SU-DHL-6 (cell line): ENCODE measurements around the gene TMEM143.
"Not testable (repeated sequence)": the region's sequence is repeated elsewhere in the genome, so short reads cannot be mapped to it uniquely, and the experiment has no call there.

Experiments
- H2AFZ ChIP-seq: fragments of 200-600 bp; sonication (generic); 2 replicates; pipeline ENCODE4 v1.6.1; 2014; ENCODE audit warnings: low read depth, mild to moderate bottlenecking, moderate library complexity, mixed read lengths, antibody characterized with exemption, low read length; ENCODE audit not compliant: severe bottlenecking
- H3F3A ChIP-seq: fragments of 200-600 bp; shearing (Covaris generic); 2 replicates; pipeline ENCODE4 v1.6.0; 2016; ENCODE audit warnings: antibody characterized with exemption, mild to moderate bottlenecking; ENCODE audit not compliant: insufficient read depth
- H3K27ac ChIP-seq: fragments of 200-600 bp; sonication (generic); 2 replicates; pipeline ENCODE4 v1.5.1; 2016; ENCODE audit warnings: low read depth, mild to moderate bottlenecking, low read length, moderate library complexity, mixed read lengths
- H3K27me3 ChIP-seq: fragments of 200-600 bp; sonication (generic), shearing (Covaris generic); 2 replicates; pipeline ENCODE4 v1.6.0; 2014; ENCODE audit warnings: mild to moderate bottlenecking, low read length
- H3K36me3 ChIP-seq: fragments of 200-600 bp; sonication (generic); 2 replicates; pipeline ENCODE4 v1.6.1; 2014; ENCODE audit warnings: mild to moderate bottlenecking, low read length, mixed read lengths
- H3K4me2 ChIP-seq: fragments of 300-600, 200-600 bp; shearing (Covaris generic), sonication (generic); 2 replicates; pipeline ENCODE4 v1.6.0; 2014; ENCODE audit warnings: low read length, low read depth, mild to moderate bottlenecking; ENCODE audit not compliant: poor library complexity, severe bottlenecking
- H3K4me3 ChIP-seq: fragments of 200-600 bp; sonication (generic); 2 replicates; pipeline ENCODE4 v1.5.1; 2014; ENCODE audit warnings: antibody characterized with exemption, low read length, mild to moderate bottlenecking, mixed read lengths; ENCODE audit not compliant: insufficient read depth, poor library complexity, severe bottlenecking
- H3K79me2 ChIP-seq: fragments of 200-600 bp; sonication (generic); 2 replicates; pipeline ENCODE4 v1.6.1; 2014; ENCODE audit warnings: mild to moderate bottlenecking, low read length, moderate library complexity; ENCODE audit not compliant: insufficient read depth
- H3K9ac ChIP-seq: fragments of 200-600 bp; sonication (generic); 2 replicates; pipeline ENCODE4 v1.7.0; 2014; ENCODE audit warnings: mild to moderate bottlenecking, low read length
- H3K9me2 ChIP-seq: fragments of 200-600 bp; sonication (generic); replicated peaks from 2 replicates; pipeline ENCODE4 v1.6.1; 2014; ENCODE audit warnings: low read length; ENCODE audit not compliant: insufficient read depth
- H3K9me3 ChIP-seq: fragments of 200-600 bp; sonication (generic); 2 replicates; pipeline ENCODE4 v1.6.1; 2014; ENCODE audit warnings: low read length, mixed read lengths; ENCODE audit not compliant: insufficient read depth
- H4K20me1 ChIP-seq: fragments of 200-600 bp; sonication (generic); 2 replicates; pipeline ENCODE4 v1.6.1; 2014; ENCODE audit warnings: low read depth, mild to moderate bottlenecking, antibody characterized with exemption, low read length, moderate library complexity, mixed read lengths
- CTCF ChIP-seq: fragments of 200-600 bp; sonication (generic); IDR thresholded peaks from one replicate; pipeline ENCODE4 v1.5.1; 2017; ENCODE audit warnings: antibody characterized with exemption, mild to moderate bottlenecking, low read length, moderate library complexity; ENCODE audit not compliant: insufficient read depth, poor library complexity, severe bottlenecking
- EZH2phosphoT487 ChIP-seq: fragments of 200-600 bp; sonication (generic), shearing (Covaris generic); conservative IDR thresholded peaks from 2 replicates; pipeline ENCODE4 v1.6.1; 2018; ENCODE audit warnings: mild to moderate bottlenecking, antibody characterized with exemption, low read length, moderate library complexity, mixed read lengths

The TMEM143 gene

GRCh38 chr19:48292798-48293197 lies 70.9 kb downstream of the TMEM143 start:
- H3K4me2 ChIP-seq = no peak overlapping the region

GRCh38 chr19:48291489-48291815 lies 72.3 kb downstream of the TMEM143 start:
- H3K27ac ChIP-seq, H3F3A ChIP-seq, H3K9ac ChIP-seq, H4K20me1 ChIP-seq, H3K79me2 ChIP-seq, H3K27me3 ChIP-seq, H3K9me3 ChIP-seq, H3K9me2 ChIP-seq, H3K36me3 ChIP-seq: not testable (repeated sequence)
- Histone ChIP-seq H2AFZ (peak overlapping the region; percentile 66), H3K4me3 (peak overlapping the region; percentile 36), H3K4me2 (peak overlapping the region; percentile 54)

More at GRCh38 chr19:48292798-48293197, 70.9 kb downstream of the TMEM143 start:
- no peaks in the 10 kb centered on the region for H3K9me3 ChIP-seq
- H3K79me2 ChIP-seq = no peaks in the 10 kb centered on the region
- no peaks in the 10 kb centered on the region for H3F3A ChIP-seq
- TF ChIP-seq EZH2phosphoT487 (no peak), CTCF (no peak)
- no peaks in the 10 kb centered on the region for H3K36me3 ChIP-seq
- H3K27me3 ChIP-seq = no peaks in the 10 kb centered on the region
- no peak overlapping the region for H2AFZ ChIP-seq
- H3K9me2 ChIP-seq = no peaks in the 10 kb centered on the region
- H3K27ac ChIP-seq = no peak overlapping the region
- H4K20me1 ChIP-seq = no peaks in the 10 kb centered on the region
- no peak overlapping the region for H3K4me3 ChIP-seq
- no peak overlapping the region for H3K9ac ChIP-seq

- Histone ChIP-seq H3K9me3 (no peaks in the 10 kb centered on the region), H3K27me3 (no peaks in the 10 kb centered on the region), H4K20me1 (no peaks in the 10 kb centered on the region), H3K36me3 (no peaks in the 10 kb centered on the region), H3F3A (no peaks in the 10 kb centered on the region), H3K4me3 (peak overlapping the region; percentile 36), H2AFZ (peak overlapping the region; percentile 66), H3K27ac (no peak overlapping the region), H3K9ac (peak overlapping the region; percentile 15; the same call in 1 of the 2 replicates), H3K79me2 (no peaks in the 10 kb centered on the region), H3K9me2 (no peaks in the 10 kb centered on the region), H3K4me2 (peak overlapping the region; percentile 54)
- TF ChIP-seq EZH2phosphoT487 (no peak), CTCF (peak; percentile 87)
Measured at GRCh38 chr19:48290771-48291488, 72.8 kb downstream of the TMEM143 start.

- no peak overlapping the region for H3K4me3 ChIP-seq
Measured at GRCh38 chr19:48290401-48290770, 73.4 kb downstream of the TMEM143 start.

More at GRCh38 chr19:48290401-48290770, 73.4 kb downstream of the TMEM143 start:
- Histone ChIP-seq H3K27ac (no peak overlapping the region), H3K9ac (no peak overlapping the region), H3F3A (no peaks in the 10 kb centered on the region), H2AFZ (no peak overlapping the region), H3K9me2 (no peaks in the 10 kb centered on the region), H3K27me3 (no peaks in the 10 kb centered on the region), H3K4me2 (no peak overlapping the region), H3K9me3 (no peaks in the 10 kb centered on the region), H4K20me1 (no peaks in the 10 kb centered on the region), H3K36me3 (no peaks in the 10 kb centered on the region), H3K79me2 (no peaks in the 10 kb centered on the region)
- TF ChIP-seq CTCF = no peak
- no peak for TF ChIP-seq EZH2phosphoT487
